ENCODE measurements around the gene MLC1.

GRCh38 chr22:50084614-50085021 is 608 bp downstream of the MLC1 start:
- TF ChIP-seq, protein P1, sequence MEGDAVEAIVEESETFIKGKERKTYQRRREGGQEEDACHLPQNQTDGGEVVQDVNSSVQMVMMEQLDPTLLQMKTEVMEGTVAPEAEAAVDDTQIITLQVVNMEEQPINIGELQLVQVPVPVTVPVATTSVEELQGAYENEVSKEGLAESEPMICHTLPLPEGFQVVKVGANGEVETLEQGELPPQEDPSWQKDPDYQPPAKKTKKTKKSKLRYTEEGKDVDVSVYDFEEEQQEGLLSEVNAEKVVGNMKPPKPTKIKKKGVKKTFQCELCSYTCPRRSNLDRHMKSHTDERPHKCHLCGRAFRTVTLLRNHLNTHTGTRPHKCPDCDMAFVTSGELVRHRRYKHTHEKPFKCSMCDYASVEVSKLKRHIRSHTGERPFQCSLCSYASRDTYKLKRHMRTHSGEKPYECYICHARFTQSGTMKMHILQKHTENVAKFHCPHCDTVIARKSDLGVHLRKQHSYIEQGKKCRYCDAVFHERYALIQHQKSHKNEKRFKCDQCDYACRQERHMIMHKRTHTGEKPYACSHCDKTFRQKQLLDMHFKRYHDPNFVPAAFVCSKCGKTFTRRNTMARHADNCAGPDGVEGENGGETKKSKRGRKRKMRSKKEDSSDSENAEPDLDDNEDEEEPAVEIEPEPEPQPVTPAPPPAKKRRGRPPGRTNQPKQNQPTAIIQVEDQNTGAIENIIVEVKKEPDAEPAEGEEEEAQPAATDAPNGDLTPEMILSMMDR (IDR thresholded peaks at IDR 0.05), result no peak
- no peak for TF ChIP-seq ZFX (IDR thresholded peaks at IDR 0.05; ENCODE audit: borderline replicate concordance)
